ENCODE data around the gene ARL5C.

DNA sequence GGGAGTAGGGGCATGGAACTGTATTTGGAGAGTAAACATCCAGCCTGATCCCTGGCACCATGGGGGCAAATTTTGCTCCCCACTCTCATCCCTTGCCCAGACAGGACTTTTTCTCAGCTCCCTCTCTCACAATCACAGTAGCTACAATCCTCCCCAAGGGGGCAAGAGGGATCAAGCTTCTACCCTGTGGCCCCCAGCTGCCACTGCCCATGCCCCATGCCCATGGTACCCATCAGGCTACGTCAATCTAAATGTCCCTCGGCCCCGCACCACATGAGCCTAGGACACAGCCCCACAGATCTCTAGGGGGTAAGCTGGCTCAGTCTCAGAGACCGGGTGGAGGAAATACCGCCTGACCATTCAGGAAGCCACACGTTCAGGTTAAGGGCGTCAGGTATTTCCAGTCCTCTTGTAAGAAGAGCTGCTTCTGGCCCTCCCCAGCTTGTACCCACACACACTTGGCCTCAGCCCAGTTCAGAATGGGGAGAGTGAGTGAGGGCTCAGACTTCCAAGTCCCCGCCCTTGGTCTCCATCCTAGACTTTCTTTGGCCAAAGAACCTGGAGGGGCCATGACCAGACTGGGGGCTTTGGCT, 29.7 kb upstream of the ARL5C start:
- TF ChIP-seq, protein P1, sequence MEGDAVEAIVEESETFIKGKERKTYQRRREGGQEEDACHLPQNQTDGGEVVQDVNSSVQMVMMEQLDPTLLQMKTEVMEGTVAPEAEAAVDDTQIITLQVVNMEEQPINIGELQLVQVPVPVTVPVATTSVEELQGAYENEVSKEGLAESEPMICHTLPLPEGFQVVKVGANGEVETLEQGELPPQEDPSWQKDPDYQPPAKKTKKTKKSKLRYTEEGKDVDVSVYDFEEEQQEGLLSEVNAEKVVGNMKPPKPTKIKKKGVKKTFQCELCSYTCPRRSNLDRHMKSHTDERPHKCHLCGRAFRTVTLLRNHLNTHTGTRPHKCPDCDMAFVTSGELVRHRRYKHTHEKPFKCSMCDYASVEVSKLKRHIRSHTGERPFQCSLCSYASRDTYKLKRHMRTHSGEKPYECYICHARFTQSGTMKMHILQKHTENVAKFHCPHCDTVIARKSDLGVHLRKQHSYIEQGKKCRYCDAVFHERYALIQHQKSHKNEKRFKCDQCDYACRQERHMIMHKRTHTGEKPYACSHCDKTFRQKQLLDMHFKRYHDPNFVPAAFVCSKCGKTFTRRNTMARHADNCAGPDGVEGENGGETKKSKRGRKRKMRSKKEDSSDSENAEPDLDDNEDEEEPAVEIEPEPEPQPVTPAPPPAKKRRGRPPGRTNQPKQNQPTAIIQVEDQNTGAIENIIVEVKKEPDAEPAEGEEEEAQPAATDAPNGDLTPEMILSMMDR (IDR thresholded peaks at IDR 0.05), result no peak
- TF ChIP-seq EZH2 (IDR thresholded peaks at IDR 0.05) (no peak), EZH2phosphoT487 (IDR thresholded peaks at IDR 0.05) (no peak)
